IgD-negative memory B cell (primary cell): ENCODE results near the gene KCNJ14. TPM values are rescaled to one million over a fixed set of nuclear protein-coding genes. Genes with fewer than 3 reads are reported as not detected.

Source experiments
- H3K27ac Mint-ChIP-seq, 3 donors: one replicate each; pipeline ENCODE4 v1.8.0; 2020 to 2022; ENCODE audit warnings: mild to moderate bottlenecking in 3 of 3, mixed read lengths in 3 of 3, moderate library complexity in 1 of 3
- H3K27me3 Mint-ChIP-seq: one replicate; pipeline ENCODE4 v1.8.0; 2021; ENCODE audit warnings: mixed read lengths
- H3K36me3 Mint-ChIP-seq: one replicate; pipeline ENCODE4 v1.8.0; 2020; ENCODE audit warnings: mild to moderate bottlenecking, mixed read lengths
- H3K4me1 Mint-ChIP-seq, 3 donors: one replicate each; pipeline ENCODE4 v1.8.0; 2020 to 2022; ENCODE audit warnings: mixed read lengths in 3 of 3, mild to moderate bottlenecking in 1 of 3
- H3K4me3 Mint-ChIP-seq, 4 donors: one replicate each; pipeline ENCODE4 v1.8.0; 2020 to 2022; ENCODE audit warnings: mild to moderate bottlenecking in 4 of 4, mixed read lengths in 4 of 4, moderate library complexity in 3 of 4
- H3K9me3 Mint-ChIP-seq, 3 donors: one replicate each; pipeline ENCODE4 v1.8.0; 2020 to 2021; ENCODE audit warnings: mixed read lengths in 3 of 3, mild to moderate bottlenecking in 1 of 3
- polyA plus RNA-seq: library from polyadenylated mRNA; unstranded; fragments of 300-500 nt; fragmentation: Illumina TruSeq; gene quantifications from one replicate; pipeline ENCODE4 v1.2.3, GENCODE V29; 2021

Gene KCNJ14
- polyA plus RNA-seq, 1 donor from 2014 or later = 0.48 TPM

DNA sequence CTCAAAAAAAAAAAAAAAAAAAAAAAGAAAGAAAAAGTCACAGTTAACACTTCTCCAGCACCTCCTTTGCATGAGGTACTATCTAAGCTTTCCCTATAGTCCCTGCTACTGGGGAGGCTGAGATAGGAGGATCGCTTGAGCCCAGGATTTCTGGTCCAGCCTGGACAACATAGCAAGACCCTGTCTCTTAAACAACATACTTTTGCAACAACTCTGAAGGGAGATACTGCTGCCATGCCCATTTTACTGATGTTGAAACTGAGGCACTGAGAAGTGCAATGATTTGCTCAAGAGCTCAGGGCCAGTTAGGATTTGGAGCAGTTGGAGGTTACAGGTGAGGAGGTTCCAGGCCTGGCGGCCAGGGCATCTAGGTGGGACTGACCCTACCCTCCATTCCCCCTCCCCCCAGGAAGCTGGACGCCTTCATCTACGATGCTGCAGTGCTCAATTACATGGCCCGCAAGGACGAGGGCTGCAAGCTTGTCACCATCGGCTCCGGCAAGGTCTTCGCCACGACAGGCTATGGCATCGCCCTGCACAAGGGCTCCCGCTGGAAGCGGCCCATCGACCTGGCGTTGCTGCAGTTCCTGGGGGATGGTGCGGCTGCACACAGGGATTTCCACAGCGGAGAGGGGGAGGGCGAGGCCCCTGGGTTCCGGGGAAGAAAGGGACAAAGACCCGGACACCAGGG, 13.9 kb upstream of the KCNJ14 start:
- no peaks in the 10 kb centered on the region for H3K9me3 Mint-ChIP-seq
- peak overlapping the region; percentile 54 to 77 (median 67) for H3K27ac Mint-ChIP-seq
- no peaks in the 10 kb centered on the region for H3K36me3 Mint-ChIP-seq
- peaks cover 12 to 17% (median 14%) of the 10 kb centered on the region in 3 donors for H3K4me1 Mint-ChIP-seq
- peaks cover 22% of the 10 kb centered on the region for H3K27me3 Mint-ChIP-seq
- peak overlapping the region; percentile 44 to 65 (median 54) for H3K4me3 Mint-ChIP-seq

GRCh38 chr19:48442116-48443035, 13.0 kb upstream of the KCNJ14 start:
- Mint-ChIP-seq H3K27me3 (peaks cover 17% of the 10 kb centered on the region), H3K4me1 (peaks cover 14 to 17% (median 14%) of the 10 kb centered on the region in 3 donors), H3K9me3 (no peaks in the 10 kb centered on the region), H3K4me3 (peak overlapping the region in 3 of 4 donors; percentile 27 to 46 (median 46)), H3K27ac (peak overlapping the region in 2 of 3 donors; percentile 54 to 77), H3K36me3 (no peaks in the 10 kb centered on the region)

DNA sequence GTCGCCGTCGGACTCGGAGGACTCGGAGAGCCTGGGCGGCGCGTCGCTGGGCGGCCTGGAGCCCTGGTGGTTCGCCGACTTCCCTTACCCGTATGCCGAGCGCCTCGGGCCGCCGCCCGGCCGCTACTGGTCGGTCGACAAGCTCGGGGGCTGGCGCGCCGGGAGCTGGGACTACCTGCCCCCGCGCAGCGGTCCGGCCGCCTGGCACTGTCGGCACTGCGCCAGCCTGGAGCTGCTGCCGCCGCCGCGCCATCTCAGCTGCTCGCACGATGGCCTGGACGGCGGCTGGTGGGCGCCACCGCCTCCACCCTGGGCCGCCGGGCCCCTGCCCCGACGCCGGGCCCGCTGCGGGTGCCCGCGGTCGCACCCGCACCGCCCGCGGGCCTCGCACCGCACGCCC, 12.1 kb upstream of the KCNJ14 start:
- no peak overlapping the region for H3K4me3 Mint-ChIP-seq
- no peaks in the 10 kb centered on the region for H3K36me3 Mint-ChIP-seq
- H3K9me3 Mint-ChIP-seq = no peaks in the 10 kb centered on the region
- peaks cover 16 to 18% (median 17%) of the 10 kb centered on the region in 3 donors for H3K4me1 Mint-ChIP-seq
- H3K27me3 Mint-ChIP-seq = peaks cover 12% of the 10 kb centered on the region
- H3K27ac Mint-ChIP-seq = no peak overlapping the region

- Mint-ChIP-seq H3K27ac (no peak overlapping the region), H3K36me3 (no peaks in the 10 kb centered on the region), H3K4me3 (peak overlapping the region in 1 of 4 donors; percentile 97), H3K27me3 (peaks cover 12% of the 10 kb centered on the region), H3K9me3 (no peaks in the 10 kb centered on the region), H3K4me1 (peaks cover 17 to 22% (median 20%) of the 10 kb centered on the region in 3 donors)
Measured at GRCh38 chr19:48443731-48444128, 11.6 kb upstream of the KCNJ14 start.

- Mint-ChIP-seq H3K4me3 (peak overlapping the region; percentile 94 to 100 (median 98)), H3K27me3 (peaks cover 12% of the 10 kb centered on the region), H3K4me1 (peaks cover 17 to 24% (median 22%) of the 10 kb centered on the region in 3 donors), H3K36me3 (no peaks in the 10 kb centered on the region), H3K27ac (peak overlapping the region; percentile 78 to 100 (median 98)), H3K9me3 (no peaks in the 10 kb centered on the region)
Measured at GRCh38 chr19:48444129-48444935, 11.0 kb upstream of the KCNJ14 start.

GRCh38 chr19:48444936-48445200, 10.5 kb upstream of the KCNJ14 start:
- no peaks in the 10 kb centered on the region for H3K36me3 Mint-ChIP-seq
- no peaks in the 10 kb centered on the region for H3K9me3 Mint-ChIP-seq
- H3K27ac Mint-ChIP-seq = peak overlapping the region; percentile 78 to 100 (median 98)
- peaks cover 12% of the 10 kb centered on the region for H3K27me3 Mint-ChIP-seq
- H3K4me3 Mint-ChIP-seq = peak overlapping the region; percentile 94 to 100 (median 98)
- peaks cover 17 to 24% (median 22%) of the 10 kb centered on the region in 3 donors for H3K4me1 Mint-ChIP-seq

GRCh38 chr19:48445256-48445605, 10.1 kb upstream of the KCNJ14 start:
- Mint-ChIP-seq H3K9me3 (no peaks in the 10 kb centered on the region), H3K36me3 (no peaks in the 10 kb centered on the region), H3K4me1 (peaks cover 17 to 24% (median 22%) of the 10 kb centered on the region in 3 donors), H3K27me3 (peaks cover 12% of the 10 kb centered on the region), H3K4me3 (peak overlapping the region; percentile 94 to 100 (median 98)), H3K27ac (peak overlapping the region; percentile 78 to 100 (median 98))

- Mint-ChIP-seq H3K27me3 (peaks cover 12% of the 10 kb centered on the region), H3K4me1 (peaks cover 17 to 24% (median 22%) of the 10 kb centered on the region in 3 donors), H3K9me3 (no peaks in the 10 kb centered on the region), H3K4me3 (peak within 1 kb of the TSS; percentile 94 to 100 (median 98)), H3K27ac (peak within 1 kb of the TSS; percentile 78 to 100 (median 98)), H3K36me3 (peaks cover 1% of the 10 kb centered on the region)
Measured at GRCh38 chr19:48445606-48446481, 9.5 kb upstream of the KCNJ14 start, which contains the start of gene GRWD1. Gene GRWD1, plus strand, starts transcription at chr19:48445983. Its CDS starts 23 bp downstream, at chr19:48446006.

DNA sequence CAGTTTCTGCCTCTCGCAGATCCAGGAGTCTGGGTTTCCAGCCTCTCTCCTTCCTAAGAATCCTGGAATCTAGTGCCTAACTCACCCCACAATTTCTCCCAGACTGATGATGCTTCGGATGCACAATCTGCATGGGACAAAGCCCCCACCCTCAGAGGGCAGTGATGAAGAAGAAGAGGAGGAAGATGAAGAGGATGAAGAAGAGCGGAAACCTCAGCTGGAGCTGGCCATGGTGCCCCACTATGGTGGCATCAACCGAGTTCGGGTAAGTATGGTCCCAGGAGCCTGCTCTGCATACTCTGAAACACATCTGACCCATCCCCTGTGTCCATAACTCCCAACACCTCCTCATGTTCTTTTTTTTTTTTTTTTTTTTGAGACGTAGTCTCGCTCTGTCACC, 8.8 kb upstream of the KCNJ14 start:
- peaks cover 9% of the 10 kb centered on the region for H3K27me3 Mint-ChIP-seq
- no peaks in the 10 kb centered on the region for H3K9me3 Mint-ChIP-seq
- peak overlapping the region; percentile 94 to 100 (median 98) for H3K4me3 Mint-ChIP-seq
- peaks cover 17 to 24% (median 22%) of the 10 kb centered on the region in 3 donors for H3K4me1 Mint-ChIP-seq
- H3K36me3 Mint-ChIP-seq = peaks cover 1% of the 10 kb centered on the region
- peak overlapping the region in 2 of 3 donors; percentile 78 to 98 for H3K27ac Mint-ChIP-seq

GRCh38 chr19:48448563-48448962, 6.8 kb upstream of the KCNJ14 start:
- H3K27ac Mint-ChIP-seq = no peak overlapping the region
- peaks cover 17 to 24% (median 22%) of the 10 kb centered on the region in 3 donors for H3K4me1 Mint-ChIP-seq
- H3K4me3 Mint-ChIP-seq = peak overlapping the region in 1 of 4 donors; percentile 79
- peaks cover 1% of the 10 kb centered on the region for H3K36me3 Mint-ChIP-seq
- H3K9me3 Mint-ChIP-seq = no peaks in the 10 kb centered on the region
- H3K27me3 Mint-ChIP-seq = peaks cover 6% of the 10 kb centered on the region

DNA sequence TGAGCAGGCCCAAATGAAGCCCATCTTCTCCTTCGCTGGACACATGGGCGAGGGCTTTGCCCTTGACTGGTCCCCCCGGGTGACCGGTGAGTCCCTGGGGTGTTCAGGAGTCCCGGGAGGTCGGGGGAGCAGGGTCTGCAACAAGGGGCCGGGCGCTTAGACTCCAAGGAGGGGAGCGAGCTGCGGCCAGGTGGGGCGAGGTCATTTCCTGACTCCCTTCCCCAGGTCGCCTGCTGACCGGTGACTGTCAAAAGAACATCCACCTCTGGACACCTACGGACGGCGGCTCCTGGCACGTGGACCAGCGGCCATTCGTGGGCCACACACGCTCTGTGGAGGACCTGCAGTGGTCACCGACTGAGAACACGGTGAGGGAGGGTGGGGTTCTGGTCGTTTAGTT, 4.9 kb upstream of the KCNJ14 start:
- Mint-ChIP-seq H3K4me1 (peaks cover 9 to 15% (median 13%) of the 10 kb centered on the region in 3 donors), H3K36me3 (peaks cover 3% of the 10 kb centered on the region), H3K27ac (no peak overlapping the region), H3K4me3 (no peak overlapping the region), H3K9me3 (no peaks in the 10 kb centered on the region), H3K27me3 (no peaks in the 10 kb centered on the region)

GRCh38 chr19:48450863-48451262, 4.5 kb upstream of the KCNJ14 start:
- Mint-ChIP-seq H3K9me3 (no peaks in the 10 kb centered on the region), H3K4me3 (no peak overlapping the region), H3K36me3 (peaks cover 3% of the 10 kb centered on the region), H3K27me3 (no peaks in the 10 kb centered on the region), H3K4me1 (peaks cover 6 to 15% (median 9%) of the 10 kb centered on the region in 3 donors), H3K27ac (peak overlapping the region in 1 of 3 donors; percentile 31)

- peaks cover 3% of the 10 kb centered on the region for H3K36me3 Mint-ChIP-seq
- H3K4me3 Mint-ChIP-seq = peak overlapping the region in 1 of 4 donors; percentile 17
- H3K27ac Mint-ChIP-seq = no peak overlapping the region
- no peaks in the 10 kb centered on the region for H3K9me3 Mint-ChIP-seq
- H3K27me3 Mint-ChIP-seq = no peaks in the 10 kb centered on the region
- H3K4me1 Mint-ChIP-seq = peaks cover 6 to 12% (median 8%) of the 10 kb centered on the region in 3 donors
Measured at GRCh38 chr19:48451624-48452023, 3.8 kb upstream of the KCNJ14 start.
